IMR-90 (cell line): ENCODE measurements around the gene USP31. TPM values are rescaled to one million over a fixed set of nuclear protein-coding genes. Genes with fewer than 3 reads are reported as not detected.

Experiments used
- ATAC-seq: fragments of 200-7000 bp; cut with Tn5 transposase; 2 replicates; pipeline ENCODE4 v1.9.1; 2020; ENCODE audit warnings: low read depth, mild to moderate bottlenecking, moderate library complexity
- BruUV-seq: library from RNA; stranded (reverse); fragments of 400-500 nt; replicated peaks from 2 replicates; lab custom pipeline; 2021; lab: Mats Ljungman, UMichigan
- CTCF ChIA-PET: fragments of 300-600 bp; formaldehyde crosslinking; extraction: SDS; loops from one replicate; lab custom pipeline; 2021; ENCODE audit warnings: antibody characterized with exemption; lab: Yijun Ruan, JAX
- POLR2A ChIA-PET: fragments of 300-600 bp; sonication (Branson Sonifier 250); formaldehyde crosslinking; loops from one replicate; lab custom pipeline; 2022; ENCODE audit warnings: antibody characterized with exemption; ENCODE audit not compliant: unreplicated experiment; lab: Charles Lee
- DNase-seq: peaks from one replicate; pipeline ENCODE4 v3.0.0; 2013
- H2AFZ ChIP-seq: replicated peaks from 2 replicates; pipeline ENCODE3; 2013; ENCODE audit warnings: low read length, mild to moderate bottlenecking; ENCODE audit not compliant: poor library complexity
- H2AK5ac ChIP-seq: 2 replicates; pipeline ENCODE4 v1.6.1; 2013; ENCODE audit warnings: low read depth, low read length, inconsistent platforms
- H2AK9ac ChIP-seq: replicated peaks from 2 replicates; pipeline ENCODE3; 2013; ENCODE audit warnings: mild to moderate bottlenecking, low read depth, low read length, moderate library complexity; ENCODE audit not compliant: poor library complexity
- H2BK120ac ChIP-seq: 2 replicates; pipeline ENCODE4 v1.6.1; 2013; ENCODE audit warnings: low read depth, low read length, inconsistent platforms
- H2BK15ac ChIP-seq: 3 replicates; pipeline ENCODE4 v1.6.1; 2013; ENCODE audit warnings: low read depth, low read length, inconsistent platforms
- H2BK20ac ChIP-seq: 2 replicates; pipeline ENCODE4 v1.6.1; 2013; ENCODE audit warnings: low read depth, mild to moderate bottlenecking, inconsistent platforms, low read length, moderate library complexity
- H2BK5ac ChIP-seq: 2 replicates; pipeline ENCODE4 v1.6.1; 2013; ENCODE audit warnings: mild to moderate bottlenecking, low read depth, low read length, inconsistent platforms; ENCODE audit not compliant: poor library complexity, severe bottlenecking
- H3K14ac ChIP-seq: replicated peaks from 2 replicates; pipeline ENCODE4 v1.6.1; 2013; ENCODE audit warnings: low read depth, low read length, inconsistent platforms
- H3K18ac ChIP-seq: 2 replicates; pipeline ENCODE4 v1.6.1; 2013; ENCODE audit warnings: low read depth, low read length, control low read depth
- H3K23ac ChIP-seq: 2 replicates; pipeline ENCODE4 v1.6.1; 2013; ENCODE audit warnings: low read depth, low read length, inconsistent platforms
- H3K27ac ChIP-seq: 2 replicates; pipeline ENCODE4 v1.5.1; 2013; ENCODE audit warnings: mild to moderate bottlenecking, control low read depth, low read length; ENCODE audit not compliant: insufficient read depth
- H3K27me3 ChIP-seq: 2 replicates; pipeline ENCODE4 v1.6.1; 2013; ENCODE audit warnings: low read length; ENCODE audit not compliant: control insufficient read depth, insufficient read depth
- H3K36me3 ChIP-seq: 2 replicates; pipeline ENCODE4 v1.6.1; 2013; ENCODE audit warnings: low read length, mixed read lengths; ENCODE audit not compliant: control insufficient read depth, insufficient read depth
- H3K4ac ChIP-seq: 2 replicates; pipeline ENCODE4 v1.6.1; 2013; ENCODE audit warnings: low read depth, low read length, inconsistent platforms
- H3K4me1 ChIP-seq: 2 replicates; pipeline ENCODE4 v1.6.1; 2013; ENCODE audit warnings: low read length, mixed read lengths; ENCODE audit not compliant: control insufficient read depth, insufficient read depth
- H3K4me2 ChIP-seq: 2 replicates; pipeline ENCODE4 v1.6.1; 2013; ENCODE audit warnings: low read depth, mild to moderate bottlenecking, control low read depth, low read length, moderate library complexity
- H3K4me3 ChIP-seq: 2 replicates; pipeline ENCODE4 v1.5.1; 2013; ENCODE audit warnings: low read depth, mild to moderate bottlenecking, control low read depth, low read length, moderate library complexity; ENCODE audit not compliant: insufficient read depth
- H3K56ac ChIP-seq: 2 replicates; pipeline ENCODE4 v1.6.1; 2013; ENCODE audit warnings: low read length, inconsistent platforms; ENCODE audit not compliant: insufficient read depth; ENCODE audit errors: extremely low read depth
- H3K79me1 ChIP-seq, 2 experiments: 2 replicates each; pipeline ENCODE4 v1.6.1; 2013; ENCODE audit warnings: low read length in 2 of 2, inconsistent platforms in 1 of 2, low read depth in 1 of 2
- H3K9ac ChIP-seq: 2 replicates; pipeline ENCODE4 v1.6.1; 2013; ENCODE audit warnings: low read depth, low read length, control low read depth
- H3K9me1 ChIP-seq: 2 replicates; pipeline ENCODE4 v1.6.1; 2013; ENCODE audit warnings: low read length, inconsistent platforms; ENCODE audit not compliant: insufficient read depth
- H3K9me3 ChIP-seq: 2 replicates; pipeline ENCODE4 v1.6.1; 2013; ENCODE audit warnings: low read length; ENCODE audit not compliant: control insufficient read depth, insufficient read depth
- H4K20me1 ChIP-seq: 2 replicates; pipeline ENCODE4 v1.6.1; 2013; ENCODE audit warnings: low read length, inconsistent platforms; ENCODE audit not compliant: insufficient read depth
- H4K5ac ChIP-seq: 2 replicates; pipeline ENCODE4 v1.6.1; 2013; ENCODE audit warnings: mild to moderate bottlenecking, low read depth, low read length, control low read depth
- H4K8ac ChIP-seq, 2 experiments: 2 replicates each; pipeline ENCODE4 v1.6.1; 2013; ENCODE audit warnings: low read depth in 2 of 2, low read length in 2 of 2, control low read depth in 1 of 2, inconsistent platforms in 1 of 2
- H4K91ac ChIP-seq: 2 replicates; pipeline ENCODE4 v1.6.1; 2013; ENCODE audit warnings: low read depth, low read length, inconsistent platforms; ENCODE audit not compliant: insufficient read depth
- FOS ChIP-seq: fragments of 150-350 bp; IDR thresholded peaks from 2 replicates; pipeline ENCODE4 v1.6.1; 2016; ENCODE audit warnings: low read depth, low read length
- MXI1 ChIP-seq: IDR thresholded peaks from 2 replicates; pipeline ENCODE4 v1.6.1; 2012; ENCODE audit warnings: low read depth, mild to moderate bottlenecking, low read length, moderate library complexity, borderline replicate concordance
- NFE2L2 ChIP-seq: fragments of 150-350 bp; IDR thresholded peaks from 2 replicates; pipeline ENCODE4 v1.6.1; 2016; ENCODE audit warnings: low read depth, mild to moderate bottlenecking, low read length
- POLR2A ChIP-seq: IDR thresholded peaks from 2 replicates; pipeline ENCODE4 v1.6.1; 2012; ENCODE audit warnings: mild to moderate bottlenecking, low read depth, low read length
- RAD21 ChIP-seq: IDR thresholded peaks from 2 replicates; pipeline ENCODE4 v1.6.1; 2012; ENCODE audit warnings: low read length, improper control_type of control experiment
- RCOR1 ChIP-seq: IDR thresholded peaks from 2 replicates; pipeline ENCODE4 v1.6.1; 2012; ENCODE audit warnings: mild to moderate bottlenecking, low read length, improper control_type of control experiment; ENCODE audit not compliant: insufficient replicate concordance
- SMC3 ChIP-seq: fragments of 150-350 bp; IDR thresholded peaks from 2 replicates; pipeline ENCODE4 v1.6.1; 2016; ENCODE audit warnings: low read depth, mild to moderate bottlenecking, antibody characterized with exemption, low read length, moderate library complexity
- WGBS, 2 experiments: methylation state at CpG; one replicate each; pipeline versions ENCODE4 v1.1.5 to v1.1.7; 2013; ENCODE audit warnings: missing lambda C conversion rate in 2 of 2; ENCODE audit not compliant: insufficient read length in 1 of 2; ENCODE audit errors: extremely low coverage in 2 of 2; 5-methylcytosine and 5-hydroxymethylcytosine counted together
- dilution Hi-C: fragments of 300-500 bp; cut with HindIII; formaldehyde crosslinking; loops from one replicate; pipeline ENCODE4 v1.14.3; 2018; ENCODE audit warnings: low sequenced_read_pairs; ENCODE audit not compliant: unreplicated experiment
- in situ Hi-C: fragments of 300-500 bp; cut with MboI; formaldehyde crosslinking; loops from 3 replicates; pipeline ENCODE4 v1.14.3; 2019; ENCODE audit warnings: low sequenced_read_pairs, inconsistent platforms, mixed read lengths
- intact Hi-C: fragments of 100-400 bp; cut with micrococcal nuclease; formaldehyde crosslinking; loops from 2 replicates; pipeline ENCODE4 v1.10.0; 2022
- polyA plus RNA-seq, 3 experiments: library from polyadenylated mRNA; depleted of rRNA; stranded (reverse); fragments of >200 nt; gene quantifications; 2 replicates each; pipeline ENCODE4 v1.2.3, GENCODE V29; 2012; ENCODE audit warnings: low replicate concordance in 1 of 3
- total RNA-seq: library from RNA; depleted of rRNA; stranded (reverse); fragments of >200 nt; gene quantifications from 2 replicates; pipeline ENCODE4 v1.2.3, GENCODE V29; 2012

The USP31 gene
- total and polyA plus RNA-seq, 2 of the 4 experiments (the other 2 are of a cell fraction) = 2.9 to 3.4 TPM

GRCh38 chr16:23131436-23131835 lies 17.8 kb downstream of the USP31 start:
- no peak overlapping the region for H2BK120ac ChIP-seq
- no peak for DNase-seq
- no peak overlapping the region for H3K9ac ChIP-seq
- no peak overlapping the region for H3K23ac ChIP-seq
- H2AK5ac ChIP-seq = no peak overlapping the region
- H3K36me3 ChIP-seq = no peaks in the 10 kb centered on the region
- H3K27ac ChIP-seq = no peak overlapping the region
- H4K5ac ChIP-seq = no peak overlapping the region
- H4K20me1 ChIP-seq = peaks cover 46% of the 10 kb centered on the region
- no peaks in the 10 kb centered on the region for H3K27me3 ChIP-seq
- no peak overlapping the region for H3K18ac ChIP-seq
- peaks cover 21 to 34% of the 10 kb centered on the region in 2 experiments; a peak in 3 of 4 replicates for H3K79me1 ChIP-seq
- no peak; the same call in 1 of the 2 replicates for ATAC-seq
- in situ Hi-C loops (no loop called here), intact Hi-C loops (no loop called here), dilution Hi-C loops (no loop called here)
- H2BK5ac ChIP-seq = no peak overlapping the region
- ChIA-PET POLR2A (no interaction called here), CTCF (no interaction called here)
- 0 out of 2 replicates have a peak overlapping the region, but pooled peaks have one; percentile 16 for H3K14ac ChIP-seq
- H3K4me3 ChIP-seq = no peak overlapping the region
- H3K4me2 ChIP-seq = no peak overlapping the region; the same call in 1 of the 2 replicates
- no CpG with 5 or more reads among the region's 1 CpG for WGBS, 2 experiments
- no peaks in the 10 kb centered on the region for H3K9me3 ChIP-seq
- no peak overlapping the region for H2BK20ac ChIP-seq
- TF ChIP-seq POLR2A (no peak), NFE2L2 (no peak), MXI1 (no peak), SMC3 (no peak), RAD21 (no peak), FOS (no peak), RCOR1 (no peak)
- no peak overlapping the region for H2AK9ac ChIP-seq
- H2AFZ ChIP-seq = no peak overlapping the region
- H3K4me1 ChIP-seq = peaks cover 13% of the 10 kb centered on the region
- no peak overlapping the region for H2BK15ac ChIP-seq
- no TSS peak for BruUV-seq
- peaks cover 3% of the 10 kb centered on the region; the same call in 1 of the 2 replicates for H3K9me1 ChIP-seq
- no peak overlapping the region for H3K56ac ChIP-seq
- no peak overlapping the region for H4K91ac ChIP-seq
- H3K4ac ChIP-seq = no peak overlapping the region
- no peak overlapping the region for H4K8ac ChIP-seq
